ENCODE data around the gene SCGB1C2.
"Not testable (repeated sequence)": the region's sequence is repeated elsewhere in the genome, so short reads cannot be mapped to it uniquely, and the experiment has no call there.

SCGB1C2 gene

GRCh38 chr17:149231-149630 lies 11.9 kb downstream of the SCGB1C2 start:
- DNase-seq = no peak

- DNase-seq = no peak
Observed at GRCh38 chr17:149897-150584, 12.7 kb downstream of the SCGB1C2 start.

- DNase-seq = no peak
Observed at GRCh38 chr17:151004-151403, 13.6 kb downstream of the SCGB1C2 start.

GRCh38 chr17:151886-152859 lies 14.8 kb downstream of the SCGB1C2 start:
- no peak for DNase-seq

GRCh38 chr17:152860-153420 lies 15.6 kb downstream of the SCGB1C2 start:
- DNase-seq = no peak

- DNase-seq = no peak
Observed at GRCh38 chr17:153851-154250, 16.5 kb downstream of the SCGB1C2 start.

- no peak for DNase-seq
Observed at GRCh38 chr17:155576-155975, 18.2 kb downstream of the SCGB1C2 start.

GRCh38 chr17:156094-156621 lies 18.8 kb downstream of the SCGB1C2 start:
- no peak for DNase-seq

- DNase-seq = no peak
Observed at GRCh38 chr17:156946-157345, 19.6 kb downstream of the SCGB1C2 start.

GRCh38 chr17:157901-158300 lies 20.5 kb downstream of the SCGB1C2 start:
- DNase-seq = no peak

GRCh38 chr17:158379-158778 lies 21.0 kb downstream of the SCGB1C2 start:
- no peak for DNase-seq

- no peak for DNase-seq
Observed at GRCh38 chr17:159609-160008, 22.2 kb downstream of the SCGB1C2 start.

GRCh38 chr17:160336-160735 lies 23.0 kb downstream of the SCGB1C2 start:
- DNase-seq = no peak

- no peak for DNase-seq
Observed at GRCh38 chr17:161481-161880, 24.1 kb downstream of the SCGB1C2 start.

- DNase-seq = no peak
Observed at GRCh38 chr17:162689-163088, 25.3 kb downstream of the SCGB1C2 start.

- DNase-seq = no peak
Observed at GRCh38 chr17:163514-164098, 26.2 kb downstream of the SCGB1C2 start.

GRCh38 chr17:164303-165235 lies 27.2 kb downstream of the SCGB1C2 start:
- no peak for DNase-seq

- DNase-seq = no peak
Observed at GRCh38 chr17:165939-166338, 28.6 kb downstream of the SCGB1C2 start.

- not testable (repeated sequence) for DNase-seq
Observed at GRCh38 chr17:168614-169013, 31.2 kb downstream of the SCGB1C2 start.

GRCh38 chr17:170130-170670 lies 32.8 kb downstream of the SCGB1C2 start:
- no peak for DNase-seq

- DNase-seq = no peak
Observed at GRCh38 chr17:171871-172270, 34.5 kb downstream of the SCGB1C2 start.

- DNase-seq = no peak
Observed at GRCh38 chr17:172401-172800, 35.0 kb downstream of the SCGB1C2 start.
